Ishikawa (cell line): ENCODE data around the gene DLL4.

ENCODE experiments used
- CEBPB ChIP-seq: IDR thresholded peaks from 2 replicates; pipeline ENCODE4 v1.6.1; 2012
- CREB1 ChIP-seq: IDR thresholded peaks from 2 replicates; pipeline ENCODE4 v1.6.1; 2012; ENCODE audit warnings: low read depth
- EGR1 ChIP-seq: IDR thresholded peaks from 2 replicates; pipeline ENCODE4 v1.6.1; 2012
- EP300 ChIP-seq: IDR thresholded peaks from 2 replicates; pipeline ENCODE4 v1.6.1; 2012; ENCODE audit warnings: borderline replicate concordance
- FOXM1 ChIP-seq: IDR thresholded peaks from 2 replicates; pipeline ENCODE4 v1.6.1; 2012; ENCODE audit warnings: low read depth, borderline replicate concordance
- NFIC ChIP-seq: IDR thresholded peaks from 2 replicates; pipeline ENCODE4 v1.6.1; 2012
- RAD21 ChIP-seq: IDR thresholded peaks from 2 replicates; pipeline ENCODE4 v1.6.1; 2012; ENCODE audit warnings: low read depth
- REST ChIP-seq: IDR thresholded peaks from 2 replicates; pipeline ENCODE4 v1.6.1; 2012; ENCODE audit warnings: low read depth, mild to moderate bottlenecking
- TAF1 ChIP-seq: IDR thresholded peaks from 2 replicates; pipeline ENCODE4 v1.6.1; 2012; ENCODE audit warnings: low read depth, mild to moderate bottlenecking
- TCF12 ChIP-seq: IDR thresholded peaks from 2 replicates; pipeline ENCODE4 v1.6.1; 2012; ENCODE audit warnings: low read depth
- TEAD4 ChIP-seq: IDR thresholded peaks from 2 replicates; pipeline ENCODE4 v1.6.1; 2012
- YY1 ChIP-seq: IDR thresholded peaks from 2 replicates; pipeline ENCODE4 v1.6.1; 2012; ENCODE audit warnings: low read depth
- ZBTB7A ChIP-seq: IDR thresholded peaks from 2 replicates; pipeline ENCODE4 v1.6.1; 2012; ENCODE audit warnings: low read depth
- TF ChIP-seq, protein P1 (sequence below): IDR thresholded peaks from 2 replicates; pipeline ENCODE4 v1.6.1; 2012
- TF ChIP-seq, protein P2 (sequence below): IDR thresholded peaks from 2 replicates; pipeline ENCODE4 v1.6.1; 2012

Gene DLL4

DNA sequence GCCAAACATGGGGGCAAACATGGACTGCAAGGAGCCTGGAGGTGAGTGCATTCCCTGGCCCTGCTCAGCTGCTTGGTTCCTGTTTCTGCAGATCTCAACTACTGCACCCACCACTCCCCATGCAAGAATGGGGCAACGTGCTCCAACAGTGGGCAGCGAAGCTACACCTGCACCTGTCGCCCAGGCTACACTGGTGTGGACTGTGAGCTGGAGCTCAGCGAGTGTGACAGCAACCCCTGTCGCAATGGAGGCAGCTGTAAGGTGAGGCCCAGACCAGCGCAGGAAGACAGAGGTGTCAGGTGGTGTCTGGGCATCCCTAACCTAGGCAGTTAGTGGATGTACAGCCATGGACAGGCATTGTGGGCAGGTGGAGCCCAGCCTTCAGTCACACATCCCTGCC lies 5.3 kb downstream of the DLL4 start:
- no peak for TF ChIP-seq NFIC
- no peak for TF ChIP-seq CREB1
- TF ChIP-seq, protein P1, sequence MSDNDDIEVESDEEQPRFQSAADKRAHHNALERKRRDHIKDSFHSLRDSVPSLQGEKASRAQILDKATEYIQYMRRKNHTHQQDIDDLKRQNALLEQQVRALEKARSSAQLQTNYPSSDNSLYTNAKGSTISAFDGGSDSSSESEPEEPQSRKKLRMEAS = no peak
- no peak for TF ChIP-seq YY1
- TF ChIP-seq CEBPB = no peak
- TF ChIP-seq, protein P2, sequence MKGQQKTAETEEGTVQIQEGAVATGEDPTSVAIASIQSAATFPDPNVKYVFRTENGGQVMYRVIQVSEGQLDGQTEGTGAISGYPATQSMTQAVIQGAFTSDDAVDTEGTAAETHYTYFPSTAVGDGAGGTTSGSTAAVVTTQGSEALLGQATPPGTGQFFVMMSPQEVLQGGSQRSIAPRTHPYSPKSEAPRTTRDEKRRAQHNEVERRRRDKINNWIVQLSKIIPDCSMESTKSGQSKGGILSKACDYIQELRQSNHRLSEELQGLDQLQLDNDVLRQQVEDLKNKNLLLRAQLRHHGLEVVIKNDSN = no peak
- TF ChIP-seq EGR1 = no peak
- TF ChIP-seq TCF12 = no peak
- TF ChIP-seq RAD21 = no peak
- no peak for TF ChIP-seq FOXM1
- no peak for TF ChIP-seq ZBTB7A
- TF ChIP-seq TAF1 = no peak

- no peak for TF ChIP-seq CREB1
- TF ChIP-seq ZBTB7A = no peak
- TF ChIP-seq EGR1 = no peak
- TF ChIP-seq, protein P2 = no peak
- no peak for TF ChIP-seq EP300
- no peak for TF ChIP-seq TEAD4
- no peak for TF ChIP-seq TAF1
- TF ChIP-seq YY1 = no peak
Measured at GRCh38 chr15:40936234-40936708, 7.1 kb downstream of the DLL4 start.

- TF ChIP-seq TCF12 (no peak), RAD21 (no peak)
- TF ChIP-seq, protein P2 = no peak
Measured at GRCh38 chr15:40936709-40937666, 7.8 kb downstream of the DLL4 start.

DNA sequence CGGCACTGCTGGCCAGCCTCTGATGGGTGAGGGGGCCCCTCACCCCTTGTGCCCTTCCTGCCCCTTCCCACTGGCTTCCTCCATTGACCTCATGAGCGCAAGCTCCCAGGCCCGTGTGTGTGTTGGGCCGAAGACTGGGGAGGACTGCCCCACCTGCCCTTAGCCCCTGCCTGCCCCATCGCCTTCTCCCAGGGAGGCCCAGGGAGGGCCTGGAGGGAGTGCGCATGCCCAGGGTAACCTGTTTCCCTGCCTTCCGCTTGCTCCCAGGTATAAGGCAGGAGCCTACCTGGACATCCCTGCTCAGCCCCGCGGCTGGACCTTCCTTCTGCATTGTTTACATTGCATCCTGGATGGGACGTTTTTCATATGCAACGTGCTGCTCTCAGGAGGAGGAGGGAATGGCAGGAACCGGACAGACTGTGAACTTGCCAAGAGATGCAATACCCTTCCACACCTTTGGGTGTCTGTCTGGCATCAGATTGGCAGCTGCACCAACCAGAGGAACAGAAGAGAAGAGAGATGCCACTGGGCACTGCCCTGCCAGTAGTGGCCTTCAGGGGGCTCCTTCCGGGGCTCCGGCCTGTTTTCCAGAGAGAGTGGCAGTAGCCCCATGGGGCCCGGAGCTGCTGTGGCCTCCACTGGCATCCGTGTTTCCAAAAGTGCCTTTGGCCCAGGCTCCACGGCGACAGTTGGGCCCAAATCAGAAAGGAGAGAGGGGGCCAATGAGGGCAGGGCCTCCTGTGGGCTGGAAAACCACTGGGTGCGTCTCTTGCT lies 8.8 kb downstream of the DLL4 start:
- TF ChIP-seq TCF12 = no peak
- no peak for TF ChIP-seq EP300
- TF ChIP-seq RAD21 = peak; percentile 65
- no peak for TF ChIP-seq REST
- TF ChIP-seq NFIC = no peak
- TF ChIP-seq FOXM1 = no peak

GRCh38 chr15:40938536-40938870 lies 9.4 kb downstream of the DLL4 start:
- TF ChIP-seq EP300 (no peak), YY1 (no peak), TAF1 (no peak), ZBTB7A (no peak), TCF12 (no peak), RAD21 (no peak), EGR1 (no peak), CREB1 (no peak), NFIC (no peak), REST (no peak), TEAD4 (no peak), FOXM1 (no peak), CEBPB (no peak)
- TF ChIP-seq, protein P1 = no peak
- TF ChIP-seq, protein P2 = no peak
